NCI-H146 (cell line): ENCODE data around the gene ARHGEF37.
A peak's percentile ranks its signal among the peaks of the same experiment; 100 is the strongest.
"Not testable (repeated sequence)": the region's sequence is repeated elsewhere in the genome, so short reads cannot be mapped to it uniquely, and the experiment has no call there.

Experiments used
- DNase-seq: peaks from one replicate; lab custom pipeline; 2025; lab: John Stamatoyannopoulos, UW

The ARHGEF37 gene

DNA sequence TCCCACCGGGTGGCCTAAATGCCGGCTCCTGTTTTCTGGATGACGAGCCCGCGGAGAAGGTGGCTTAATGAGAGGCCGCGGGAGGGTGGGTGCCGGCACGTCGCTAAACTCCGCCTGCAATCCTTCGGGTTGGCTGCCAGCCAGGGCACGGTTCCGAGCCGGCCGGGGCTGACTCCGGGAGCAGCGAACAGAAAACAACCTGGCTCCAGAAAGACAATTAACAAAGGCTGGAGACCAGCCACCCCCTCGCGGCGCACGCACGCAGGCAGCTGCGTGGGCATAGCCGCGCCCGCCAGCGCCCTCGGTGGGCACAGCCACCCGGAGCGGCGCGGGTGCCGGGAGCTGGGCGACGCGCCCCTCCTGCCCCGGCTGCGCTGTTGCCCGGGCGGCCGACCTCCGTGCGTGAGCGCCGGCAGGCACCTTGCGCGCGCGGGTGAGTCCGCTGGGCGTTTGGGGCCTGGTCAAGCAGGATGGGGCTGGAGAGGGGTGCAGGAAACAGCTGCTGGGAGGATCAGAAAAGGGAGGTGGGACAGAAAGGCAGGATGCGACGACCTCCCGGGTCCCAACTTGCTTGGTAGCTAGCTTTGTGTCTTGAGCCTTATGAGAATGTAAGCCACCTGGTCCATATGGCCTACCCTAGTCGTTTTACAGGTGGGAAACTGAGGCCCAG lies at the start of gene ARHGEF37:
Gene ARHGEF37, plus strand, starts transcription at position 307 of the 670 bp plus-strand sequence. CDS start 16,272 bp downstream, outside the sequence.
- DNase-seq, result peak; percentile 75

GRCh38 chr5:149532413-149532812 lies 48.9 kb upstream of the ARHGEF37 start:
- DNase-seq, result no peak

- DNase-seq, result not testable (repeated sequence)
Observed at GRCh38 chr5:149535787-149536186, 45.5 kb upstream of the ARHGEF37 start.

GRCh38 chr5:149537374-149537975 lies 43.8 kb upstream of the ARHGEF37 start:
- no peak for DNase-seq

GRCh38 chr5:149540089-149540488 lies 41.2 kb upstream of the ARHGEF37 start:
- no peak for DNase-seq

DNA sequence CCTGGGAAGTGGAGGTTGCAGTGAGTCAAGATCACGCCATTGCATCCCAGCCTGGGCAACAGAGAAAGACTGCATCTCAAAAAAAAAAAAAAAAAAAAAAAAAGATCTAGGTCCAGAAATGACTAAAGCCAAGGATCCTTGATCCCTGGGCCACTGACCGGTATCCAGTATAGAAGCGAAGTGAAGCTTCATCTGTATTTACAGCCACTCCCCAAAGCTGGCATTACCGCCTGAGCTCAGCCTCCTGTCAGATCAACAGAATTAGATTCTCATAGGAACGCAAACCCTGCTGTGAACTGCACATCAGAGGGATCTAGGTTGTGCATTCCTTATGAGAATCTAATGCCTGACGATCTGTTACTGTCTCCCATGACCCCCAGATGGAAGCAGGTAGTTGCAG lies 39.4 kb upstream of the ARHGEF37 start:
- DNase-seq, result no peak

GRCh38 chr5:149543361-149544027 lies 37.8 kb upstream of the ARHGEF37 start:
- DNase-seq, result no peak

DNA sequence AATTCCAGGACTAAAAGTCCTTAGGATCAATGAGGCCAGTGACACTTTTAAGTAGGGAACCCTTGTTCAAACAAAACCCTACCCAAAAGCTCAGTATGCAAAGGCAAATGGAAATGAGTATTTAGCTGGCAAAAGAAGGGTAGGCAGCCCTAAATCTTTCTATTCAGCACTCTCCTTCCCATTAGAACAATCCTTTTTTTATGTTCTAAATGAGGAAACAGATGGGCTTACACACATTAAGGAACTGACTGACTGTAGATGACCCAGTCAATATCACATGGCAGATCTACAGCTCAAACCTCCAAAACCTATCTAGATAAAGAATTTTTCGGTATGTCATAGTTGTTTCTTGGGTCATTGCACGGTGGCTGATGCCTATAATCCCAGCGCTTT lies 37.3 kb upstream of the ARHGEF37 start:
- DNase-seq, result no peak

DNA sequence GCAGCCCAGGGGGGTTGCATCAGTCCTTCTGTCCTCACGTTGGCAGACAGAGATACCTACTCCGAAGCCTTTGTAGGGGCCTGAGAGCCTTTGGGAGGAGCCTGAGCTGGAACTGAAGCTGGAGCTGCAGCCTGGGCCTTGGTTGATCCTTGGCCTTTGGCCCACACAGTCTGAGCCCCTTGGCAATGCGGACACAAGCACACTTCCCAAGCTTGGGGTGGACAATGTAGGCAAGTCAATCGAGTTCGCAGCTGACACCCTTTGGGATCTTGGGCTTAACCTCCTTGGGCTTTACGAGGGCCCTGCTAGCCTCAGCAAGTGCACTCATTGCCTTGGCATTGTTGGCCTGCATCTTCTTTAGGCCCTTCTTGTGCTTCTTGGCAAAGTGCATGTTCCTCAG lies 36.0 kb upstream of the ARHGEF37 start:
- no peak for DNase-seq

- no peak for DNase-seq
Observed at GRCh38 chr5:149546974-149547373, 34.3 kb upstream of the ARHGEF37 start.

DNA sequence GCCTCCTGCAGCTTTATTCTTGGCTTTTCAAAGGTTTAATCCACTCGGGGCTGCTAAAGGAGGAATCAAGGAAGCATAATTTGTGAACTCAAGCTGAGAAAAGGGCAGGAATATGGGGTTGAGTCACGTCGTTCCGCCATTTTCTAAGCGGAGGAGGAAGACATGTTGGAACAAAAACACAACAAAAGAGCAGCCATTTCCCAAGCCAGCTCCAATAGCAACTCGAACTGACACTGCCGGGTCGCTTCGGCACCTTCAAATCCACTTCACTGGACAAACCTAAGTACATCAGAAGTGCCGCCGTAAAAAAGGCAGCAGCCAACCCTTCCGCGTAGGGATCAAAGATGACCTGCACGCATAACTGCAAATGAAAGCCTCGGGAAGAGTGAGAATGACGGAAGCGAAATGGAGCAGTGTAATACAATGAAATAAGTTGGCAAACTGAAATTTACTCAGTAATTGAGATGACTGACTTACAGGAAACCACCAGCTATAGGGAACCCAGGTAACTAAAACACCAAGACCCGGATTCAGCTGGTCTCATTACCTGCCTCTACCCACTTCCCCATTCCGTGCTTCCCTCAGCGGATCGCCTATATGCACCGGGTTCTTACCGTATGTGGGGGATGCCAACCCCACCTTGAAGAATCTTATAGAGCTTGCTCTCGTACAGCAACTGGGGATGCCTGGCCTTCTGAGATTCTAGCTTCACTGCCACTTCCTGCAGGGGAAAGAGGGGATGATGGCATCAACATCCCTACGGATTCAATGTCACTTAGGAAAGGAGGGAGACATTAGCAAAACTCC lies 31.6 kb upstream of the ARHGEF37 start:
- DNase-seq, result peak; percentile 30

DNA sequence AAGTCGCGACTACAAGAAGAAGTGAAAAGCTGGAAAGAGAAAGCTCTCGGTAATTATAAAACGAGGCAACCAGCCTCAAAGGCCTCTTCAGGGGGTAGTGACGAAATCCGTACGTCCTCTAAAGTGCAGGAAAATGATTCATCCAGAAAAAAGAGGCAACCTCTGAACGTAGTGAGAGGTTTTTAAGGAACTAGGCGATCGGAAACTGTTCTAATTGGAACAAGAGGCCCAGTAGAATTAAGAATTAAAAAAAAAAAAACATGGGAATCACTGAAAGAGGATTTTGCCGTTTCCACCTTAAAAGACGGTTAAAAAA lies 31.1 kb upstream of the ARHGEF37 start:
- no peak for DNase-seq

- DNase-seq, result no peak
Observed at GRCh38 chr5:149550594-149551226, 30.6 kb upstream of the ARHGEF37 start.

DNA sequence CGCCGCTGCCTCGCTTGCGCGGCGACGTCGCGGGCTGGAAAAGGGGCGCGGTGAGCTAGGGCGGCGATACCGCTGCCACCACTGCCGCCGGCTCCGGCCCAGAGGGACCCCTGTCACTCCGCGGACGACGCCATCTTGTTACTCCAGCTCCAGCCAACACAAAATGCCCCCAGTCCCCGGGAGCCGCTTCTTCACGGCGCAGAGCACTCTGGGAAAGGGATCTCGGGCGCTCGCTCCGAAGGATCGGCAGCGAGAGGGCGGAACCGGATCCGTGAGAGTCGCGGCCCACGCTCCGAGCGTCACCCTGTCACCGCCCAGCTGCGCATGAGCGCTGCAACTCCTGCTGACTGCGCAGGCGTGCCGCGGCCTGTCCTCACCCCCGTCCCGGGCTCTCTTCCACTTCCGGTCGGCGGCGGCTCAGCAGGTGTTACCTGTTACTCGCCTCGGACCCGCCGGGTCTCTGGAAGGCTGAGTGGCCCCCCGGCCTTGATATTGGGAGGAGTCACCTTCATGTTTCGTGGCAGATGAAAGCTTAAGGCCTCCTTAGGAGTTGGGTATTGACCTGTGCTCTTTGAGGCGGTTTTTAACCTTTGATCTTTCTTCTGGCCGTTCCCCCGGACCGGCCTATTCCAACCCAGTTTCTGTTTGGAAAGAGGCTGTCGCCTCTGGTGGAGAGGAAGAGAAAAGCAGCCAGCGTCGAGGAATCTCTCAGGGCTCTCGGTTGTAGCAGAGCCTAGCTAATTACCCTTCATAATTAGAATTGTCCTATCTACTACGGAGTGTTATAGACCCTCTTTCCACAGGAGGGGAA lies 29.9 kb upstream of the ARHGEF37 start, which contains the start of gene CSNK1A1:
Gene CSNK1A1, minus strand, starts transcription at position 213 of the 811 bp plus-strand sequence. CDS start 475 bp downstream, outside the sequence.
- peak; percentile 95 for DNase-seq

DNA sequence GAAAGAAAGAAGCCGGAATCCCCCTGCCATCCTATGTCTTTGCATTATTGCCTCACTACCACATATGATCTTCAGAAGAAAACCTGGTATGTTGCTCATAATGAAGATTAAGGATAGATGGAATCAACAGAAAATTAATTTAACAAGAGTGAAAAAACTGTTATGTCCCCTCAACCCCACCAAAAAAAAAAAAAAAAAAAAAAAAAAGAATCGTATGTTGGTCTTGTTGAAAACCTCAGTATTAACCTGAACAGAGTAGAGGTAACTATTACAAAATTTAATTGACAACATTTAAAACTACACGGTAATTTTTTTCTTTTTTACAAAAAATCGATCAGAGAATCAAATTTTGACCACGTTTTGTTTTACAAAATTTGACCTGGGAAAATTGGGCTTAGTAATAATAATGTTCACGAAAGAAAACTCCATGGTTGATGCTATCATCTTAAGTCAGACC lies 29.2 kb upstream of the ARHGEF37 start:
- no peak for DNase-seq

- no peak for DNase-seq
Observed at GRCh38 chr5:149552553-149553160, 28.6 kb upstream of the ARHGEF37 start.

GRCh38 chr5:149559706-149560105 lies 21.6 kb upstream of the ARHGEF37 start:
- DNase-seq, result no peak

DNA sequence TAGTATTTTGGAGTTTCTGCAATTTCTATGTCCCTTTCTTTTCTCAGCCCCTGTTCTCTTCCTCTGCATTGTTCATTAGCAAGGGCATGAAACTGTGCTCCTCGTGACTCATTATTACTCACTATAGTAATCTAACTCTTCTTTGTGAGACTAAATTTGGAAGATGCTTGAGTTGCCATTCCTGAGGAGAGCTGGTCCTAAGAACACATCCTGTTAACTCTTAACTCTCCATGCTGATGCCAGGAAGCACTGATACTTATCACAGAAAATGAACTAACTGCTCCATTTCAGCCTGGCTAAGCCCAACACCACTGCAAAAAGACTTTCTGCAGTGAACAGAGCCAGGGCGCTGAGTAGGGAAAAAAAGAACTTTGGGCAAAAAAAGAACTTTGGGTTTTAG lies 19.4 kb upstream of the ARHGEF37 start:
- no peak for DNase-seq

- no peak for DNase-seq
Observed at GRCh38 chr5:149563466-149563865, 17.8 kb upstream of the ARHGEF37 start.

GRCh38 chr5:149564542-149565140 lies 16.7 kb upstream of the ARHGEF37 start:
- peak; percentile 61 for DNase-seq
